ENCODE results near the gene ATP2C2. TPM values are rescaled to one million over a fixed set of nuclear protein-coding genes. Genes with fewer than 3 reads are reported as not detected.

The ATP2C2 gene
- total RNA-seq, 1 experiment from 2014 or later = 26.0 TPM

DNA sequence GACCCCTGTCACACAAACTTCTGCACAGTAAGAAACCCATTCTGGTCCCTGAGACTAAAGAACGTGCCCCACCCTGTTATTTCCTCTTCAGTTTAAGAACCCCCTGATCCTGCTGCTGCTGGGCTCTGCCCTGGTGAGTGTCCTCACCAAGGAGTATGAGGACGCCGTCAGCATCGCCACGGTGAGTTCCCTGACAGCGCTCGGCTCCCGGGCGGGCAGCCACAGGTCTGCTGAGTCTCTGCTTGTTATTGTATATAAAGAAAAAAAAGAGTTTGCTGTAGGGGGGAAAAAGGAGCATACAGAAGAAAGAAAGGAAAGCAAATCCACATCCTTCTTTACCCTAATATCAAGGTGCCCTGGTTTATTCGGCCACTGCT lies 40.0 kb downstream of the ATP2C2 start:
- Histone ChIP-seq H3K27me3 (ENCODE audit: low read length) (no peaks in the 10 kb centered on the region), H3K36me3 (ENCODE audit: low read depth, low read length) (peaks cover 4% of the 10 kb centered on the region; the same call in 1 of the 2 replicates)

GRCh38 chr16:84408856-84409255 lies 40.5 kb downstream of the ATP2C2 start:
- Histone ChIP-seq H2AFZ (ENCODE audit: low read length) (no peak overlapping the region), H3K27me3 (ENCODE audit: low read length) (no peaks in the 10 kb centered on the region), H3K79me2 (ENCODE audit: low read length) (no peaks in the 10 kb centered on the region), H3K9me3 (ENCODE audit: low read length) (no peaks in the 10 kb centered on the region), H3F3A (ENCODE audit: low read length, unreplicated experiment) (no peaks in the 10 kb centered on the region), H3K4me1 (ENCODE audit: insufficient read depth, low read length) (no peaks in the 10 kb centered on the region), H3K27ac (ENCODE audit: low read length) (no peak overlapping the region), H3K9me2 (replicated peaks; ENCODE audit: low read length) (no peaks in the 10 kb centered on the region), H4K20me1 (ENCODE audit: low read length) (no peaks in the 10 kb centered on the region), H3K4me3 (ENCODE audit: low read length) (no peak overlapping the region), H3K36me3 (ENCODE audit: low read depth, low read length) (peaks cover 4% of the 10 kb centered on the region; the same call in 1 of the 2 replicates), H3K4me2 (ENCODE audit: low read length) (no peak overlapping the region), H3K9ac (ENCODE audit: low read length) (no peak overlapping the region)
- ChIA-PET POLR2A (ENCODE audit: unreplicated experiment) (no interaction called here), CTCF (no interaction called here)
- no TSS peak for BruUV-seq (replicated peaks)
- intact Hi-C loops (cut with micrococcal nuclease) = no loop called here
- DNase-seq (no peak), ATAC-seq (no peak)
- no peak for TF ChIP-seq EZH2 (IDR thresholded peaks at IDR 0.05; ENCODE audit: low read length, unreplicated experiment)
- TF ChIP-seq, protein P1, sequence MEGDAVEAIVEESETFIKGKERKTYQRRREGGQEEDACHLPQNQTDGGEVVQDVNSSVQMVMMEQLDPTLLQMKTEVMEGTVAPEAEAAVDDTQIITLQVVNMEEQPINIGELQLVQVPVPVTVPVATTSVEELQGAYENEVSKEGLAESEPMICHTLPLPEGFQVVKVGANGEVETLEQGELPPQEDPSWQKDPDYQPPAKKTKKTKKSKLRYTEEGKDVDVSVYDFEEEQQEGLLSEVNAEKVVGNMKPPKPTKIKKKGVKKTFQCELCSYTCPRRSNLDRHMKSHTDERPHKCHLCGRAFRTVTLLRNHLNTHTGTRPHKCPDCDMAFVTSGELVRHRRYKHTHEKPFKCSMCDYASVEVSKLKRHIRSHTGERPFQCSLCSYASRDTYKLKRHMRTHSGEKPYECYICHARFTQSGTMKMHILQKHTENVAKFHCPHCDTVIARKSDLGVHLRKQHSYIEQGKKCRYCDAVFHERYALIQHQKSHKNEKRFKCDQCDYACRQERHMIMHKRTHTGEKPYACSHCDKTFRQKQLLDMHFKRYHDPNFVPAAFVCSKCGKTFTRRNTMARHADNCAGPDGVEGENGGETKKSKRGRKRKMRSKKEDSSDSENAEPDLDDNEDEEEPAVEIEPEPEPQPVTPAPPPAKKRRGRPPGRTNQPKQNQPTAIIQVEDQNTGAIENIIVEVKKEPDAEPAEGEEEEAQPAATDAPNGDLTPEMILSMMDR (conservative IDR thresholded peaks at IDR 0.05; ENCODE audit: low read depth, low read length) = no peak
- no peak for TF ChIP-seq EZH2phosphoT487 (IDR thresholded peaks at IDR 0.05; ENCODE audit: borderline replicate concordance, low read length)

More for the DNA sequence above, 40.0 kb downstream of the ATP2C2 start:
- intact Hi-C loops (cut with micrococcal nuclease) = no loop called here
- Histone ChIP-seq H3K9me2 (replicated peaks; ENCODE audit: low read length) (no peaks in the 10 kb centered on the region), H3K9me3 (ENCODE audit: low read length) (no peaks in the 10 kb centered on the region), H3F3A (ENCODE audit: low read length, unreplicated experiment) (no peaks in the 10 kb centered on the region), H3K4me1 (ENCODE audit: insufficient read depth, low read length) (no peaks in the 10 kb centered on the region), H4K20me1 (ENCODE audit: low read length) (no peaks in the 10 kb centered on the region), H2AFZ (ENCODE audit: low read length) (no peak overlapping the region), H3K9ac (ENCODE audit: low read length) (no peak overlapping the region), H3K27ac (ENCODE audit: low read length) (no peak overlapping the region), H3K79me2 (ENCODE audit: low read length) (no peaks in the 10 kb centered on the region), H3K4me2 (ENCODE audit: low read length) (no peak overlapping the region), H3K4me3 (ENCODE audit: low read length) (no peak overlapping the region)
- CTCF ChIA-PET = no interaction called here
- TF ChIP-seq EZH2phosphoT487 (IDR thresholded peaks at IDR 0.05; ENCODE audit: borderline replicate concordance, low read length) = no peak
- TF ChIP-seq, protein P1 (conservative IDR thresholded peaks at IDR 0.05; ENCODE audit: low read depth, low read length) = no peak
- no peak for TF ChIP-seq EZH2 (IDR thresholded peaks at IDR 0.05; ENCODE audit: low read length, unreplicated experiment)
- BruUV-seq (replicated peaks) = no TSS peak
- ATAC-seq (no peak), DNase-seq (no peak)
- POLR2A ChIA-PET (ENCODE audit: unreplicated experiment) = no interaction called here

DNA sequence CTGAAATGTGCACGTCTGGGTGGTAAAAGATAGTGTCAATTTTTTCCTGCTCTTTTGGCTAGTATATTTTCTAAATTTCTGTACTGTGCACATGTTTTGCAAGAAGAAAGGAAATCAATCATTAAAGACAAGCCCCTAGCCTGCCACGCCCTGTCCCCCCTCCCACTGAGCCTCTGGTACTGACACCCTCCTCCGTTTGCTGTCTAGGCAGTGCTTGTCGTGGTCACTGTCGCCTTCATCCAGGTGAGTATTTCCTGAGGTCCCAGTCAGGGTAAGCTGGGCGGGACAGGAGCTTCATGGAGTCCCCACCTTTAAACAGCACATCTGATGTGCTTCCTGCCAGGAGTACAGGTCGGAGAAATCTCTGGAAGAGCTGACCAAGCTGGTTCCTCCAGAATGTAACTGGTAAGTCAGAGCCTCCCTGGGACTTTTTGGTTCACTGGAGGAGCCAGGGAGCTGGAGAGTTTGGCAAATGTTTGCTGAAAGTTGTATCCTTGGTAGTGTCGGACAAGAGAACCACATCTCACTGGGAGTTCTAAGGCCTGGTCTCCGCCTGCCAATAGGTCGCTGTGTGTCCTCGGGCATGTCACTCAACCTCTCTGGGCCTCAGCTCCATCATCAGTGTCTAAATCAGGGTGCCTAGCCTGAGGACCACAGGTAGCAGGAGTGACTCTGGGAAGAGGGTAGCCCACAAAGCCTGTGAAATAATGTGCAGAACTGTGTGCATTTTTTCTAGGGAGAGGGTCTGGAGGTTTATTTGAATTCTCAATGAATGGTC lies 42.2 kb downstream of the ATP2C2 start:
- Histone ChIP-seq H4K20me1 (ENCODE audit: low read length) (no peaks in the 10 kb centered on the region), H3K4me2 (ENCODE audit: low read length) (no peak overlapping the region), H3F3A (ENCODE audit: low read length, unreplicated experiment) (no peaks in the 10 kb centered on the region), H3K9ac (ENCODE audit: low read length) (no peak overlapping the region), H3K27ac (ENCODE audit: low read length) (no peak overlapping the region), H3K9me3 (ENCODE audit: low read length) (no peaks in the 10 kb centered on the region), H3K9me2 (replicated peaks; ENCODE audit: low read length) (no peaks in the 10 kb centered on the region), H3K27me3 (ENCODE audit: low read length) (no peaks in the 10 kb centered on the region), H3K4me1 (ENCODE audit: insufficient read depth, low read length) (no peaks in the 10 kb centered on the region), H2AFZ (ENCODE audit: low read length) (no peak overlapping the region), H3K79me2 (ENCODE audit: low read length) (no peaks in the 10 kb centered on the region), H3K36me3 (ENCODE audit: low read depth, low read length) (no peaks in the 10 kb centered on the region), H3K4me3 (ENCODE audit: low read length) (no peak overlapping the region)
- ChIA-PET CTCF (no interaction called here), POLR2A (ENCODE audit: unreplicated experiment) (no interaction called here)
- no TSS peak for BruUV-seq (replicated peaks)
- peak; percentile 8 for DNase-seq
- no peak for ATAC-seq
- intact Hi-C loops (cut with micrococcal nuclease) = no loop called here
- TF ChIP-seq, protein P1 (conservative IDR thresholded peaks at IDR 0.05; ENCODE audit: low read depth, low read length) = no peak
- TF ChIP-seq EZH2phosphoT487 (IDR thresholded peaks at IDR 0.05; ENCODE audit: borderline replicate concordance, low read length) (no peak), EZH2 (IDR thresholded peaks at IDR 0.05; ENCODE audit: low read length, unreplicated experiment) (no peak)
